Hepatocyte (in vitro differentiated cells): ENCODE data around the gene CASP4.

Experiments used
- EZH2 ChIP-seq: fragments of 200-600 bp; sonication (generic); IDR thresholded peaks from 2 replicates; pipeline ENCODE4 v1.6.1; 2016; ENCODE audit warnings: antibody characterized with exemption, mild to moderate bottlenecking, borderline replicate concordance
- TF ChIP-seq, protein P1 (sequence below): fragments of 200-600 bp; sonication (generic); IDR thresholded peaks from 2 replicates; pipeline ENCODE4 v1.5.1; 2016; ENCODE audit warnings: antibody characterized with exemption, mild to moderate bottlenecking; ENCODE audit not compliant: poor library complexity

DNA sequence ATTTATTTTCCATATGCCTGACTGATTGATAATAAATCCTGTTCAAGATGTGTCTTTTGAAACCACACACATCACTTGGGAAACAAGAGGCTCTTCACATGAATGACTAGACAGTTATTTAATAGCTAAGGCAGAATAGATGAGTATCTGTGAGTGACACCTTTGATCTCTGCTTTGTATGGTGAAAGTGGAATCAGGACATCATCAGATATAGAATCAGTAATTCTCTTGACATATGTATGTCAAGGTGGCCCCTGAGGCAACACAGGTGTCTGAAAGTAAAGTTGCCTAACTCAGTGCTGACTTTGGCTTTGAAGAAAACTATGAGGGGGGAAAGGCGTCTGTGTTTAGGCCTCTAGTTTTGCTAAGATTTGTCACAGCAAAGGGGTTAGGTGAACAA, 11.5 kb upstream of the CASP4 start:
- TF ChIP-seq, protein P1, sequence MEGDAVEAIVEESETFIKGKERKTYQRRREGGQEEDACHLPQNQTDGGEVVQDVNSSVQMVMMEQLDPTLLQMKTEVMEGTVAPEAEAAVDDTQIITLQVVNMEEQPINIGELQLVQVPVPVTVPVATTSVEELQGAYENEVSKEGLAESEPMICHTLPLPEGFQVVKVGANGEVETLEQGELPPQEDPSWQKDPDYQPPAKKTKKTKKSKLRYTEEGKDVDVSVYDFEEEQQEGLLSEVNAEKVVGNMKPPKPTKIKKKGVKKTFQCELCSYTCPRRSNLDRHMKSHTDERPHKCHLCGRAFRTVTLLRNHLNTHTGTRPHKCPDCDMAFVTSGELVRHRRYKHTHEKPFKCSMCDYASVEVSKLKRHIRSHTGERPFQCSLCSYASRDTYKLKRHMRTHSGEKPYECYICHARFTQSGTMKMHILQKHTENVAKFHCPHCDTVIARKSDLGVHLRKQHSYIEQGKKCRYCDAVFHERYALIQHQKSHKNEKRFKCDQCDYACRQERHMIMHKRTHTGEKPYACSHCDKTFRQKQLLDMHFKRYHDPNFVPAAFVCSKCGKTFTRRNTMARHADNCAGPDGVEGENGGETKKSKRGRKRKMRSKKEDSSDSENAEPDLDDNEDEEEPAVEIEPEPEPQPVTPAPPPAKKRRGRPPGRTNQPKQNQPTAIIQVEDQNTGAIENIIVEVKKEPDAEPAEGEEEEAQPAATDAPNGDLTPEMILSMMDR, result no peak
- no peak for TF ChIP-seq EZH2
